Breast epithelium (tissue), 4 donors: ENCODE data around the gene RBM38. TPM values are rescaled to one million over a fixed set of nuclear protein-coding genes. Genes with fewer than 3 reads are reported as not detected.

Experiments used
- DNase-seq, 2 donors: peaks; one replicate each; pipeline ENCODE4 v3.0.0-alpha.2; 2019; ENCODE audit warnings: low spot score in 2 of 2
- H3K27ac ChIP-seq, 2 donors: fragments of 200-600 bp; sonication (generic) in 1 of 2; one replicate each; pipeline ENCODE4 v1.5.1; 2016 to 2019; ENCODE audit warnings: mild to moderate bottlenecking in 1 of 2
- H3K27me3 ChIP-seq, 2 donors: fragments of 200-600 bp; sonication (generic) in 1 of 2; one replicate each; pipeline versions ENCODE4 v1.5.1 to v1.6.0; 2017 to 2019; ENCODE audit warnings: control low read depth in 1 of 2, mild to moderate bottlenecking in 1 of 2
- H3K36me3 ChIP-seq: fragments of 200-600 bp; one replicate; pipeline ENCODE4 v1.5.1; 2019
- H3K4me1 ChIP-seq, 2 donors: fragments of 200-600 bp; sonication (generic); one replicate each; pipeline ENCODE4 v1.5.1; 2016 to 2019; ENCODE audit warnings: control low read depth in 1 of 2
- H3K4me3 ChIP-seq, 3 donors: fragments of 200-600 bp; sonication (generic); 1 replicate in 2 of 3; 2 replicates in 1 of 3; pipeline ENCODE4 v1.5.1; 2016 to 2019; ENCODE audit warnings: mild to moderate bottlenecking in 3 of 3, moderate library complexity in 2 of 3
- H3K9me3 ChIP-seq, 2 donors: fragments of 200-600 bp; sonication (generic) in 1 of 2; one replicate each; pipeline ENCODE4 v1.5.1; 2016 to 2019; ENCODE audit warnings: control low read depth in 1 of 2
- CTCF ChIP-seq, 3 donors: fragments of 450-650 bp; IDR thresholded peaks; one replicate each; pipeline ENCODE4 v1.5.1; 2016 to 2017; ENCODE audit warnings: antibody characterized with exemption in 3 of 3, mild to moderate bottlenecking in 3 of 3, moderate library complexity in 3 of 3
- POLR2A ChIP-seq: fragments of 450-650 bp; IDR thresholded peaks from one replicate; pipeline ENCODE4 v1.6.1; 2016; ENCODE audit warnings: antibody characterized with exemption, mild to moderate bottlenecking, moderate library complexity
- POLR2AphosphoS5 ChIP-seq, 3 donors: sonication (generic); formaldehyde crosslinking; IDR thresholded peaks; one replicate each; pipeline ENCODE4 v1.6.1; 2017; ENCODE audit warnings: antibody characterized with exemption in 3 of 3
- intact Hi-C: fragments of 100-400 bp; cut with DNase I; formaldehyde crosslinking; loops from one replicate; pipeline ENCODE4 v1.15.1; 2023; ENCODE audit warnings: low total_unique reads
- total RNA-seq, 3 donors: library from RNA; depleted of rRNA; stranded (reverse); fragments of >200 nt; gene quantifications; one replicate each; pipeline ENCODE4 v1.1.0, GENCODE V29; 2016

The RBM38 gene
- total RNA-seq, 3 donors from 2014 or later = 5.1 to 13.5 (median 10.5) TPM

GRCh38 chr20:57448764-57449354, 57.7 kb downstream of the RBM38 start:
- no peaks in the 10 kb centered on the region for H3K36me3 ChIP-seq
- H3K27ac ChIP-seq = no peak overlapping the region
- intact Hi-C loops = no loop called here
- no peak for TF ChIP-seq POLR2AphosphoS5 (IDR thresholded peaks at IDR 0.05)
- TF ChIP-seq CTCF (IDR thresholded peaks at IDR 0.05) = no peak
- TF ChIP-seq POLR2A = no peak
- H3K4me1 ChIP-seq = no peaks in the 10 kb centered on the region
- H3K27me3 ChIP-seq = peaks cover 0 to 4% of the 10 kb centered on the region in 2 donors
- no peaks in the 10 kb centered on the region for H3K9me3 ChIP-seq
- no peak for DNase-seq
- H3K4me3 ChIP-seq = no peak overlapping the region

GRCh38 chr20:57449398-57450354, 58.5 kb downstream of the RBM38 start:
- TF ChIP-seq POLR2A = no peak
- TF ChIP-seq POLR2AphosphoS5 (IDR thresholded peaks at IDR 0.05) = no peak
- TF ChIP-seq CTCF (IDR thresholded peaks at IDR 0.05) = no peak
- Histone ChIP-seq H3K4me1 (no peaks in the 10 kb centered on the region), H3K27ac (no peak overlapping the region), H3K4me3 (no peak overlapping the region), H3K36me3 (no peaks in the 10 kb centered on the region), H3K27me3 (peaks cover 0 to 4% of the 10 kb centered on the region in 2 donors), H3K9me3 (no peaks in the 10 kb centered on the region)
- DNase-seq = no peak
- intact Hi-C loops = loop anchor here (10.0 kb wide), 1 partner anchor 1915 kb away; no protein-coding TSS in a partner anchor

- Histone ChIP-seq H3K9me3 (no peaks in the 10 kb centered on the region), H3K27me3 (peaks cover 0 to 4% of the 10 kb centered on the region in 2 donors), H3K27ac (no peak overlapping the region), H3K4me3 (no peak overlapping the region), H3K36me3 (no peaks in the 10 kb centered on the region), H3K4me1 (no peaks in the 10 kb centered on the region)
- intact Hi-C loops = loop anchor here (10.0 kb wide), 1 partner anchor 1916 kb away; no protein-coding TSS in a partner anchor
- TF ChIP-seq POLR2AphosphoS5 (IDR thresholded peaks at IDR 0.05) (no peak), CTCF (IDR thresholded peaks at IDR 0.05) (no peak), POLR2A (no peak)
- no peak for DNase-seq
These were observed 59.2 kb downstream of the RBM38 start for GRCh38 chr20:57450419-57450818.

- H3K36me3 ChIP-seq = no peaks in the 10 kb centered on the region
- intact Hi-C loops = loop anchor here (10.0 kb wide), 1 partner anchor 1916 kb away; no protein-coding TSS in a partner anchor
- no peaks in the 10 kb centered on the region for H3K4me1 ChIP-seq
- TF ChIP-seq POLR2A = no peak
- TF ChIP-seq POLR2AphosphoS5 (IDR thresholded peaks at IDR 0.05) = no peak
- TF ChIP-seq CTCF (IDR thresholded peaks at IDR 0.05) = no peak
- H3K4me3 ChIP-seq = no peak overlapping the region
- H3K27ac ChIP-seq = no peak overlapping the region
- H3K9me3 ChIP-seq = no peaks in the 10 kb centered on the region
- peaks cover 0 to 4% of the 10 kb centered on the region in 2 donors for H3K27me3 ChIP-seq
- DNase-seq = no peak
These were observed 59.7 kb downstream of the RBM38 start for GRCh38 chr20:57450931-57451330.

GRCh38 chr20:57451431-57451794, 60.2 kb downstream of the RBM38 start:
- Histone ChIP-seq H3K4me3 (no peak overlapping the region), H3K36me3 (no peaks in the 10 kb centered on the region), H3K9me3 (no peaks in the 10 kb centered on the region), H3K4me1 (no peaks in the 10 kb centered on the region), H3K27ac (no peak overlapping the region), H3K27me3 (peaks cover 0 to 4% of the 10 kb centered on the region in 2 donors)
- intact Hi-C loops = loop anchor here (10.0 kb wide), 1 partner anchor 1917 kb away; no protein-coding TSS in a partner anchor
- no peak for DNase-seq
- TF ChIP-seq POLR2A = no peak
- no peak for TF ChIP-seq POLR2AphosphoS5 (IDR thresholded peaks at IDR 0.05)
- no peak for TF ChIP-seq CTCF (IDR thresholded peaks at IDR 0.05)
